ENCODE measurements around the gene PRELP.
A peak's percentile ranks its signal among the peaks of the same experiment; 100 is the strongest.
"Not testable (repeated sequence)": the region's sequence is repeated elsewhere in the genome, so short reads cannot be mapped to it uniquely, and the experiment has no call there.

The PRELP gene

GRCh38 chr1:203508463-203509073, 33.0 kb downstream of the PRELP start:
- no peak for DNase-seq

DNA sequence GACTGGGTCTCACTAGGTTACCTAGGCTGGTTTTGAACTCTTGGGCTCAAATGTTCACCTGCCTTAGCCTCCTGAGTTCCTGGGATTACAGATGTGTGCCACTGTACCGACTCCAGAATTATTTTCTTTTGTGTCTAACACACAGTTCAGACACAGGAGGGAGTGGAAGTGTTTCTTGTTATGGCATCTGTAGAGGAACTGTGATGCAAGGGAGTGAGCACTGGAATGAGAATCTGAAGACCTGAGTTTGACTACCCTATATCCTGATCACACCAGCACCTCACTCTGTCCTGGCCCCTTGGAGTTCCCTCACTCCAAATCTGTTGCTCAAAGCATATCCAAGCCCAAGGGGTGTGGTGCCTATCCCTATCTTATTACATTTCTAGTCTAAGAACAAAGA, 33.5 kb downstream of the PRELP start:
- DNase-seq, result peak; percentile 17

GRCh38 chr1:203511513-203511912, 35.9 kb downstream of the PRELP start:
- DNase-seq, result no peak

GRCh38 chr1:203511930-203512329, 36.3 kb downstream of the PRELP start:
- peak; percentile 15 for DNase-seq

GRCh38 chr1:203512517-203512847, 36.9 kb downstream of the PRELP start:
- DNase-seq, result peak; percentile 85

GRCh38 chr1:203512848-203513584, 37.4 kb downstream of the PRELP start:
- DNase-seq, result peak; percentile 97

DNA sequence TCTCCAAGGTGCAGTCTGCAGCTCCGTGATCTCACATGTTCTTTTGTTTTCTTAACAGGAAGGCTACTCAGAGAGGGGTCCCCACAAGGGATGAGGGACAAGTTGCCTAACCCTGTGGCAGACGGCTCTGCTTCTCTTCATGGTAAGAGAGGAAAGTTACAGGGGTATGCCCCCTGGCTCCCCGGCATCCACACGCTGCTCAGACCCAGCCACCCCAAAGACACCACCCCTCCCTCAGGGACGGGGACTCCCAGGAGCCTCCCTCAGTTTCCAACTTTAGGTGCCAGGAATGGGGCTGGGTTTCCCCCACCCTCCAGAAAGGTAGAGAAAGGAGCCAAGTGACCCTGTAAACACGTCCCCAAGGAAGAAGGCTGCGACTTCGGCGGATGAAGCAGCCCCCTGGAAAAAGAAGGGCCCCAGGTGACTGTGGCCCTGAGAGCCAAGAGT, 38.0 kb downstream of the PRELP start:
- no peak for DNase-seq

DNA sequence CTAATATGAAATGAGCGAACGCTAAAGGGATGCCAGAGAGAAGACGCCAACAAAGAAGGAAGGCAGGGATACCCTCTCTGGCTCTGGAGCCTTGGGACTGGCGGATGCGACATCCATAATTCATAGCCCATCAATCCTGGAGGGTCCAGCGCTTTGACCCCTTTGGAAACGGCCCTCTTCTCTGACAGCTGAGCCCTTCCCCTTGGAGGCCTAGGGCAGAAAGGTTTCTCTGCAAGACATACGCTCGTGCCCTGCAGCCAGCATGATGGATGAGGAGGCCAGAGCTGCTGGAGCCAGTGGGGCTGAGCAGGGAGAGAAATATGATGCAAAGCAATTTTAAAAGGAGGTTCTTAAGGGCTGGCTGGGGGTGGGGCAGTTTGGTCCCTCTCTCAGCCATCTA, 40.6 kb downstream of the PRELP start:
- no peak for DNase-seq

- DNase-seq, result no peak
Measured at GRCh38 chr1:203516906-203517305, 41.3 kb downstream of the PRELP start.

- DNase-seq, result no peak
Measured at GRCh38 chr1:203517426-203518110, 42.0 kb downstream of the PRELP start.

DNA sequence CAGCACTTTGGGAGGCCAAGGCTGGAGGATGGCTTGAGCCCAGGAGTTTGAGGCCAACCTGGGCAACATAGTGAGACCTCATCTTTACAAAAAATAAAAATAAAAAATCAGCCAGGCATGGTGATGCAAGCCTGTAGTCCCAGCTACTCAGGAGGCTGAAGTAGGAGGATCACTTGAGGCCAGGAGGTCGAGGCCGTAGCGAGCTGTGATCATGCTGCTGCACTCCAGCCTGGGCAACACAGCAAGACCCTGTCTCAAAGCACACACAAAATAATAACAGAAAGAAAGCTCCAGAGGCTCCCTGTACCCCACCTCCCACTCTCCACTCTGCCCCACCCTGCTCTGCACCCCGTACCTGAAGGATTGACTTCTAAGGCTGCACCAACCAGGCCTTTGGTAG, 42.5 kb downstream of the PRELP start:
- not testable (repeated sequence) for DNase-seq

GRCh38 chr1:203518541-203518940, 42.9 kb downstream of the PRELP start:
- DNase-seq, result no peak

DNA sequence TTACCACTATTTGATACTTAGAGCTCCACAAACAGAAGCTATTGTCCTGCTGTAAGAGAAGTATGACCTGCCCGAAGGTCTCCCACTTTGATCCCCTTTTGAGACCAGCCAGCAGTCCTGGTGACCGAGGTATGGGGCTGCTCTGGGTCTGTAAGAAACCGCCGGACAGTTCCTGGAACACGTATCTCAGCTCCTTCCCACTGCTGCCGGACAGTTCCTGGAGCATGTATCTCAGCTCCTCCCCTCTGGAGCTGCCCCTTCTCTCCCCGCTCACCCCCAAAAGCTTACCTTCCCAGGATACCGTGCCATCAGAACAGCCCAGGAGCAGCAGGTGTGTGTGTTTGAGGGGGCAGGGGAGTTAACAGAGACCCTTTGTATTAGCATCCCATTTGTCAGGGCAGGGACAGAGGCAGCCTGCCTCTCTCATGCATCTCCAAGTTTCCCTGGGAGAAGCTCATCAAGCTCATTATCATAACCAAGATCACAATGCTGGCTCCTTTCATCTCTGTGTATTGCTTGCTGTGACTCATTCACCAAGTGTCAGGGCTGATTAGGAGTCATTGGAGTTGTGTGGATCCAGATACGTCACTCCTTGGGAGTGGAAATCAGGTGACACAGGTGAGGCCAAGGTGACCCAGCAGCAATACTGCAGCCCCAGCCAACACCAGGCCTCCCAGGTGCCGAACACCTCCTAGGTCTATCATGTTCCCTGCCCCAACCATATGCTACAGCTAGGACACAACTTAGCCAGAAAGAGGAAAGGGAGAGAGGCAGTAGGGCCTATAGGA, 43.6 kb downstream of the PRELP start:
- peak; percentile 19 for DNase-seq

GRCh38 chr1:203519896-203520295, 44.3 kb downstream of the PRELP start:
- DNase-seq, result no peak

- DNase-seq, result no peak
Measured at GRCh38 chr1:203520315-203520714, 44.7 kb downstream of the PRELP start.

DNA sequence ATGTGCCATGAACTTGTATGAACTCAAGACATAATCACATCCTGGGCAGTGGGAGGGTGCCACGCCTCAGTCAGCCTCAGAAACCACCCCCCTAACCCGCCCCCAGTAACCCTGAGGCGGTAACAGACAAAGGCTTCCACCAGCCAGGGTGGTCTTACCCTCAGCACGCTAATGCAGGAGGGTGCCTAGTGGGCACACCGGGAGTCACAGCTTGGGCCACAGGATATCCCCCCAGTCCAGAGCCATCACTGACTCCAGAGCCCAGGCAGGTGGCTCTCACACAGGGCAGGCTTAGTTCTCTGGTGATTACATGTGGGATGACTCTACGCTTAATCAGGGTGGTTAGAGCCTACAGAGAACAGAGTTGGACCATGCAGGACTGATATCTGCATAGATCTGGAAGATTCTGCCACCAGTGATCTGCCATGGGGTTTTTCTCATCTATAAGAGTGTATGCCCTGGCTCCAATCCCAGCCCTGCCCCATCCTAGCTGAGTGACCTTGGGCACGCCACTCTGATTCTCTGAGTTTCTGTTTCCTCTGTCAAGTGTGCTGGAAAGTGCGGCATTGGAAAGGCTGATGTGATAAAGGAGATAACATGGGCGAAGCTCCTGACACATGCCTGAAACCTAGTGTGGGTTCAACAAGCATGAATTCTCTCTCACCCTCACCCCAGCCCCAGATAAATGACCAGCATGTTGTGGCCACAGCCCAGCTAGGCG, 45.6 kb downstream of the PRELP start:
- DNase-seq, result no peak

DNA sequence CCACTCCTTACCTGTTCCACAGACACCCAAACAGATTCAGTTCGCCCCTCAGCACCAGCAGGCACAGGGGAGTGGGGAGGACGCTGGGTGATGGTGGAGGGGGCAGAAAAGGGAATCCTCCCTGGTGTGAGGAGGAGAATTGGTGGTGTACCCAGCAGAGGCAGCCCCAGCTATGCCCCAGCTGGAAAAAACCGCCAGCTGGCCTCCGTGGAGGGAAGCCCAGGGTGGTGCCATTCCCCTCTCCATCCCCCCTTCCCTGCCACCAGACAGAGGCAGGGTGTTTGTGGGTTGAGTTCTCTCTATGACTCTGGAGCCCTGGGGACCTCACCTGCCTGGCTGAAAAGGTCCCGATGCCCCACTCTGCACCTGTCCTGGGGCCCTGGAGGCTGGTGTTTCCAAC, 46.2 kb downstream of the PRELP start:
- DNase-seq, result no peak

GRCh38 chr1:203522237-203522636, 46.6 kb downstream of the PRELP start:
- no peak for DNase-seq

- DNase-seq, result no peak
Measured at GRCh38 chr1:203523667-203524066, 48.1 kb downstream of the PRELP start.

DNA sequence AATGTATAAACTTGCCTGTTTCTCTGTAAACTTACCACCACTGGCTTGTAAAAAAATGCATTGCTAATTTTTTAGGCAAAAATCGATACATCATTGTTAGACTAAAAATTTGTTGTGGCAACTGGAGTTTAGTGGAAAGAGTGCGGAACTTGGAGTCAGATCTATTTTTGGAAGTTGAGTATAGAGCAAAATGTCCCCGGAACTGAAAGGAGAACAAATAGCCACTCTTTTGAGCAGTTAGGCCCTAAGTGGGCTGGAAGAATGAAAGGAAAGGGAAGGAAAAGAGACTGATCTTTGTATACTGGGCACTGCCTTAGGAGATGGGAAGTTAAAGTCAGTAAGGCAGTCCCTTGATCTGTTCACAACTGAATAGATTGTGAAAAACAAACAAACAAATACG, 48.5 kb downstream of the PRELP start:
- DNase-seq, result no peak

DNA sequence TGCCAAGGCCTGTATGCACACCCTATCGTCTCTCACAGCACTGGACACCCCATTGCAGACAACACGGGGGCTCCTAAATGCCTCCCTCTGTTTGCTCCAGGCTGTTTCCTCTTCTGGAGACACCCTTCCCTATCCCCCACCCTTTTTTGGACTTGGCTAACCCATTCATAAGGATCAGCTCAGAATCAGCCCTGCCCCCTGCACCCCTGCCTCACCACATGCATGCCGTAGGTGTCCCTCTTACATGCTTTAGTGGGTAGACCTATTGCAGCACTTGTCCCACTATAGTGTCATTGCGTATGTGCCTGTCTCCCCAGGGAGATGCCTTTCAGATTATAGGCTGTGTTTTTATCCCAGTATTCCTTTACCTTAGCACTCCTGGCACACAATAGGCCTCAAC, 49.2 kb downstream of the PRELP start:
- no peak for DNase-seq

DNA sequence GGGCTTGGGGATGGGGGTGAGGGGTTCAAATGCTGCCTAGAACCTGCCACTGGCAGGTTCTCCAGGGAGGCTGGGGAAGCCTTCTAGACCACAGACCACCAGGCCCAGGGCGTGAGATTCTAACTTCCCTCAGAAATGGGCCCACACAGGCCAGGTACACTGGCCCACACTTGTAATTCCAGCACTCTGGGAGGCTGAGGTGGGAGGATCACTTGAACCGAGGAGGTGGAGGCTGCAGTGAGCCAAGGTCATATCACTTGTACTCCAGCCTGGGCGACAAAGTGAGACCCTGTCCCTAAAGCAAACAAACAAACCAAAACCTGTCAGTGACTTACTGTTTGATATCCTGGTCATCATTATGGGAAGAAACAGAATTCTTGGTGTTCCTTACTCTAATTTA, 50.1 kb downstream of the PRELP start:
- no peak for DNase-seq

DNA sequence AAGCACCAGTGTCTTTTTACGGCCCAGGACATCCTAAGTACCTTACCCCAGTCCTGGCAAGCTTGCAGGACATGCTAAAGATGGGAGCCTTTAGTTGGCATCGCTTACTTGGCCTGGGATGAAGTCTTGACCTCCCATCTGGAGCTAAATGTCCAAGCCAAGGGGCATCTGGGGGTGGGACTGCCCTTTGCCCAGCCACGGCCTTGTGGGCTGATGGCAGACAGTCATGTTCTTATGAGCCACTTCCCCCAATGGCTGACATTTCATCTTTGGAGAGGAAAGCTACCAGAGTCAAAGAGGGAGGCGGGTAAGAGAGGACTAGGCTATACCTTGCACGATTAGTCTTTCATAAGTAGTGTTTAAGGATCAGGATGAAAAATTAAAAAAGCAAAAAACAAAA, 50.5 kb downstream of the PRELP start:
- DNase-seq, result no peak
